Small intestine (tissue), 7 donors: ENCODE measurements around the gene LYZL1. TPM values are rescaled to one million over a fixed set of nuclear protein-coding genes. Genes with fewer than 3 reads are reported as not detected.

Experiments used
- DNase-seq, 2 donors: peaks; one replicate each; pipeline versions ENCODE4 v3.0.0 to v3.0.0-alpha.2; 2013
- FAIRE-seq: peaks from 2 replicates; lab custom pipeline; 2012; peaks lifted over from hg19 to GRCh38; lab: Jason Lieb, UNC
- H3K27ac ChIP-seq, 3 donors: one replicate each; pipeline ENCODE4 v1.5.1; 2013; ENCODE audit warnings: low read length in 2 of 3, mild to moderate bottlenecking in 2 of 3, control low read depth in 1 of 3, inconsistent platforms in 1 of 3, low read depth in 1 of 3, moderate library complexity in 1 of 3
- H3K27me3 ChIP-seq, 3 donors: one replicate each; pipeline ENCODE4 v1.6.1; 2013; ENCODE audit warnings: low read length in 3 of 3, inconsistent platforms in 1 of 3; ENCODE audit not compliant: control insufficient read depth in 3 of 3, insufficient read depth in 3 of 3
- H3K36me3 ChIP-seq, 3 donors: one replicate each; pipeline ENCODE4 v1.6.1; 2013; ENCODE audit warnings: low read length in 3 of 3, inconsistent platforms in 1 of 3, low read depth in 1 of 3, mild to moderate bottlenecking in 1 of 3, moderate library complexity in 1 of 3; ENCODE audit not compliant: control insufficient read depth in 3 of 3, insufficient read depth in 2 of 3
- H3K4me1 ChIP-seq, 3 donors: one replicate each; pipeline ENCODE4 v1.6.1; 2013; ENCODE audit warnings: low read length in 2 of 3, inconsistent platforms in 1 of 3, low read depth in 1 of 3, mild to moderate bottlenecking in 1 of 3, moderate library complexity in 1 of 3; ENCODE audit not compliant: control insufficient read depth in 3 of 3, insufficient read depth in 2 of 3
- H3K4me3 ChIP-seq, 3 donors: one replicate each; pipeline ENCODE4 v1.5.1; 2013; ENCODE audit warnings: low read length in 3 of 3, control low read depth in 1 of 3, inconsistent platforms in 1 of 3, low read depth in 1 of 3, mild to moderate bottlenecking in 1 of 3, moderate library complexity in 1 of 3
- H3K9me3 ChIP-seq, 2 donors: one replicate each; pipeline ENCODE4 v1.6.1; 2013; ENCODE audit warnings: low read depth in 1 of 2, low read length in 1 of 2; ENCODE audit not compliant: control insufficient read depth in 2 of 2, insufficient read depth in 1 of 2
- WGBS, 3 donors: extraction: QIAGEN DNeasy Blood & Tissue Kit; methylation state at CpG; one replicate each; pipeline ENCODE4 v1.1.7; 2013; 5-methylcytosine and 5-hydroxymethylcytosine counted together
- polyA plus RNA-seq, 4 donors: library from polyadenylated mRNA; stranded (reverse) in 3 of 4; unstranded in 1 of 4; fragments of 200-250 nt in 3 of 4; fragments of 120-200 nt in 1 of 4; gene quantifications; one replicate each; pipeline versions ENCODE4 v1.2.1 to v1.2.3, GENCODE V29; 2013
- donor health status: healthy with polysubstance abuse.
- donor health status: control.
- donor health status: control.
- donor health status: Bipolar disorder and iron deficiency.
- donor health status: healthy.

The LYZL1 gene
- polyA plus RNA-seq, 4 donors = not detected

- H3K36me3 ChIP-seq = no peaks in the 10 kb centered on the region
- FAIRE-seq = peak; percentile 77
- H3K27me3 ChIP-seq = peaks cover 0 to 2% (median 0%) of the 10 kb centered on the region in 3 donors
- H3K4me1 ChIP-seq = no peaks in the 10 kb centered on the region
- no peak overlapping the region for H3K27ac ChIP-seq
- DNase-seq = no peak
- no peak overlapping the region for H3K4me3 ChIP-seq
- H3K9me3 ChIP-seq = no peaks in the 10 kb centered on the region
- WGBS, 3 donors = 81 to 92% (median 86%) methylated on average over 1 of the region's 1 CpG
These were observed 42.4 kb upstream of the LYZL1 start for GRCh38 chr10:29246449-29246848.

- Histone ChIP-seq H3K4me3 (no peak overlapping the region), H3K27me3 (peaks cover 0 to 2% (median 0%) of the 10 kb centered on the region in 3 donors), H3K9me3 (no peaks in the 10 kb centered on the region), H3K27ac (no peak overlapping the region), H3K36me3 (no peaks in the 10 kb centered on the region), H3K4me1 (no peaks in the 10 kb centered on the region)
- no peak for FAIRE-seq
- no peak for DNase-seq
These were observed 40.7 kb upstream of the LYZL1 start for GRCh38 chr10:29248158-29248557.

GRCh38 chr10:29249018-29249417 is 39.9 kb upstream of the LYZL1 start:
- 61 to 78% (median 65%) methylated on average over 5 of the region's 5 CpGs for WGBS, 3 donors
- no peak for FAIRE-seq

GRCh38 chr10:29250066-29250465 is 38.8 kb upstream of the LYZL1 start:
- WGBS, 3 donors = 63 to 69% (median 65%) methylated on average over 1 of the region's 1 CpG
- Histone ChIP-seq H3K27ac (no peak overlapping the region), H3K4me3 (no peak overlapping the region), H3K27me3 (peaks cover 0 to 2% (median 0%) of the 10 kb centered on the region in 3 donors), H3K9me3 (no peaks in the 10 kb centered on the region), H3K4me1 (peaks cover 0 to 5% (median 0%) of the 10 kb centered on the region in 3 donors), H3K36me3 (no peaks in the 10 kb centered on the region)
- no peak for FAIRE-seq
- no peak for DNase-seq

More at GRCh38 chr10:29249018-29249417, 39.9 kb upstream of the LYZL1 start:
- H3K4me1 ChIP-seq = no peaks in the 10 kb centered on the region
- peaks cover 0 to 2% (median 0%) of the 10 kb centered on the region in 3 donors for H3K27me3 ChIP-seq
- H3K27ac ChIP-seq = no peak overlapping the region
- no peak overlapping the region for H3K4me3 ChIP-seq
- H3K36me3 ChIP-seq = no peaks in the 10 kb centered on the region
- no peak for DNase-seq
- H3K9me3 ChIP-seq = no peaks in the 10 kb centered on the region

GRCh38 chr10:29252811-29253689 is 35.8 kb upstream of the LYZL1 start:
- Histone ChIP-seq H3K27me3 (peaks cover 0 to 2% (median 0%) of the 10 kb centered on the region in 3 donors), H3K36me3 (no peaks in the 10 kb centered on the region), H3K9me3 (no peaks in the 10 kb centered on the region), H3K27ac (no peak overlapping the region), H3K4me3 (no peak overlapping the region), H3K4me1 (peaks cover 0 to 5% (median 0%) of the 10 kb centered on the region in 3 donors)
- FAIRE-seq = no peak
- DNase-seq = no peak
- 76 to 80% (median 78%) methylated on average over 18 of the region's 18 CpGs for WGBS, 3 donors

- no peaks in the 10 kb centered on the region for H3K9me3 ChIP-seq
- H3K4me1 ChIP-seq = peaks cover 0 to 5% (median 0%) of the 10 kb centered on the region in 3 donors
- DNase-seq = no peak
- no peaks in the 10 kb centered on the region for H3K36me3 ChIP-seq
- no peak for FAIRE-seq
- H3K4me3 ChIP-seq = no peak overlapping the region
- 79 to 87% (median 86%) methylated on average over 3 of the region's 3 CpGs for WGBS, 3 donors
- peaks cover 0 to 2% (median 0%) of the 10 kb centered on the region in 3 donors for H3K27me3 ChIP-seq
- H3K27ac ChIP-seq = no peak overlapping the region
These were observed 35.2 kb upstream of the LYZL1 start for GRCh38 chr10:29253690-29254029.

- whole genome bisulfite sequencing, 3 donors = 14 to 30% (median 25%) methylated on average over 9 of the region's 9 CpGs
- Histone ChIP-seq H3K27me3 (peaks cover 0 to 2% (median 0%) of the 10 kb centered on the region in 3 donors), H3K36me3 (no peaks in the 10 kb centered on the region), H3K9me3 (no peaks in the 10 kb centered on the region), H3K27ac (no peak overlapping the region), H3K4me1 (peaks cover 0 to 5% (median 0%) of the 10 kb centered on the region in 3 donors), H3K4me3 (no peak overlapping the region)
- peak in 1 of 2 donors; percentile 24 for DNase-seq
- FAIRE-seq = no peak
These were observed 34.5 kb upstream of the LYZL1 start for GRCh38 chr10:29254123-29255046.

- WGBS, 3 donors = 54 to 69% (median 58%) methylated on average over 3 of the region's 3 CpGs
- H3K4me1 ChIP-seq = peaks cover 0 to 5% (median 0%) of the 10 kb centered on the region in 3 donors
- FAIRE-seq = no peak
- DNase-seq = no peak
- H3K9me3 ChIP-seq = no peaks in the 10 kb centered on the region
- no peaks in the 10 kb centered on the region for H3K36me3 ChIP-seq
- peaks cover 0 to 2% (median 0%) of the 10 kb centered on the region in 3 donors for H3K27me3 ChIP-seq
- H3K27ac ChIP-seq = no peak overlapping the region
- no peak overlapping the region for H3K4me3 ChIP-seq
These were observed 33.8 kb upstream of the LYZL1 start for GRCh38 chr10:29255104-29255503.
